ENCODE measurements around the gene GET4. TPM values are rescaled to one million over a fixed set of nuclear protein-coding genes. Genes with fewer than 3 reads are reported as not detected.
A peak's percentile ranks its signal among the peaks of the same experiment; 100 is the strongest.

The GET4 gene
- total RNA-seq, 4 donors from 2014 or later: 29.8 to 50.2 (median 38.3) TPM

GRCh38 chr7:929311-929711, 53.0 kb downstream of the GET4 start:
- H3K27me3 ChIP-seq: no peaks in the 10 kb centered on the region
- peak overlapping the region; percentile 74 to 95 (median 89) for H3K27ac ChIP-seq
- peaks cover 0 to 63% (median 30%) of the 10 kb centered on the region in 4 donors for H3K4me1 ChIP-seq
- no peak overlapping the region for H3K4me3 ChIP-seq
- DNase-seq (ENCODE audit: low spot score in 2 of 2): peak in 1 of 2 donors; percentile 23
- WGBS, 2 donors: 62 to 63% methylated on average over 14 of the region's 14 CpGs
- H3K9me3 ChIP-seq: no peaks in the 10 kb centered on the region
- H3K36me3 ChIP-seq: peaks cover 0 to 1% (median 0%) of the 10 kb centered on the region in 3 donors
- no peak for TF ChIP-seq POLR2A (IDR thresholded peaks at IDR 0.05)
- TF ChIP-seq EP300 (IDR thresholded peaks at IDR 0.05): peak in 1 of 2 donors; percentile 69
- no peak for TF ChIP-seq CTCF (IDR thresholded peaks at IDR 0.05)

- no peak for DNase-seq (ENCODE audit: low spot score in 2 of 2)
- peaks cover 0 to 17% (median 0%) of the 10 kb centered on the region in 3 donors for H3K36me3 ChIP-seq
- peaks cover 0 to 45% (median 15%) of the 10 kb centered on the region in 4 donors for H3K4me1 ChIP-seq
- 64 to 72% methylated on average over 29 of the region's 29 CpGs for WGBS, 2 donors
- no peak overlapping the region for H3K4me3 ChIP-seq
- no peaks in the 10 kb centered on the region for H3K27me3 ChIP-seq
- no peaks in the 10 kb centered on the region for H3K9me3 ChIP-seq
- peak overlapping the region; percentile 15 to 95 (median 62) for H3K27ac ChIP-seq
- TF ChIP-seq EP300 (IDR thresholded peaks at IDR 0.05) (peak in 1 of 2 donors; percentile 23), POLR2A (IDR thresholded peaks at IDR 0.05) (no peak)
These were observed 54.8 kb downstream of the GET4 start for GRCh38 chr7:930975-931758.

- 81 to 82% methylated on average over 20 to 21 of the region's 21 CpGs for WGBS, 2 donors
These were observed 55.7 kb downstream of the GET4 start for GRCh38 chr7:931871-932650.

GRCh38 chr7:932651-932975, 56.3 kb downstream of the GET4 start:
- DNase-seq (ENCODE audit: low spot score in 2 of 2): no peak

More at GRCh38 chr7:931871-932650, 55.7 kb downstream of the GET4 start:
- H3K9me3 ChIP-seq: no peaks in the 10 kb centered on the region
- H3K4me3 ChIP-seq: no peak overlapping the region
- no peaks in the 10 kb centered on the region for H3K27me3 ChIP-seq
- DNase-seq (ENCODE audit: low spot score in 2 of 2): no peak
- H3K36me3 ChIP-seq: peaks cover 0 to 17% (median 0%) of the 10 kb centered on the region in 3 donors
- H3K4me1 ChIP-seq: peaks cover 0 to 36% (median 9%) of the 10 kb centered on the region in 4 donors
- peak overlapping the region in 3 of 4 donors; percentile 48 to 95 (median 77) for H3K27ac ChIP-seq
- TF ChIP-seq EP300 (IDR thresholded peaks at IDR 0.05): no peak
- TF ChIP-seq POLR2A (IDR thresholded peaks at IDR 0.05): no peak
- TF ChIP-seq CTCF (IDR thresholded peaks at IDR 0.05): no peak

More at GRCh38 chr7:932651-932975, 56.3 kb downstream of the GET4 start:
- Histone ChIP-seq H3K36me3 (peaks cover 0 to 17% (median 0%) of the 10 kb centered on the region in 3 donors), H3K27me3 (no peaks in the 10 kb centered on the region), H3K9me3 (no peaks in the 10 kb centered on the region), H3K4me3 (no peak overlapping the region), H3K27ac (peak overlapping the region in 2 of 4 donors; percentile 77 to 95), H3K4me1 (peaks cover 0 to 30% (median 4%) of the 10 kb centered on the region in 4 donors)
- TF ChIP-seq CTCF (IDR thresholded peaks at IDR 0.05) (no peak), POLR2A (IDR thresholded peaks at IDR 0.05) (no peak), EP300 (IDR thresholded peaks at IDR 0.05) (no peak)
- 93 to 96% methylated on average over 11 of the region's 11 CpGs for WGBS, 2 donors
